Nephron progenitor cell (in vitro differentiated cells): ENCODE results near the gene MTMR10.

Experiments
- DNase-seq: peaks from one replicate; pipeline ENCODE4 v3.0.0; 2021
- H3K27ac Mint-ChIP-seq: 2 replicates; pipeline ENCODE4 v1.8.0; 2021; ENCODE audit warnings: mild to moderate bottlenecking, moderate library complexity, mixed read lengths
- H3K27me3 Mint-ChIP-seq: 2 replicates; pipeline ENCODE4 v1.8.0; 2021; ENCODE audit warnings: mild to moderate bottlenecking, low read depth, mixed read lengths; ENCODE audit not compliant: poor library complexity
- H3K36me3 Mint-ChIP-seq: 2 replicates; pipeline ENCODE4 v1.8.0; 2021; ENCODE audit warnings: low read depth, mixed read lengths
- H3K4me1 Mint-ChIP-seq: 2 replicates; pipeline ENCODE4 v1.8.0; 2021; ENCODE audit warnings: mixed read lengths
- H3K4me3 Mint-ChIP-seq: 2 replicates; pipeline ENCODE4 v1.8.0; 2021; ENCODE audit warnings: mild to moderate bottlenecking, moderate library complexity, mixed read lengths
- H3K9me3 Mint-ChIP-seq: 2 replicates; pipeline ENCODE4 v1.8.0; 2021; ENCODE audit warnings: mild to moderate bottlenecking, moderate library complexity, mixed read lengths
- CTCF ChIP-seq: fragments of 200-600 bp; sonication (generic); IDR thresholded peaks from 2 replicates; pipeline ENCODE4 v1.5.0; 2021; ENCODE audit warnings: antibody characterized with exemption

Gene MTMR10

GRCh38 chr15:30953183-30953582 is 38.2 kb downstream of the MTMR10 start:
- Mint-ChIP-seq H3K36me3 (peaks cover 92% of the 10 kb centered on the region), H3K4me3 (no peak overlapping the region), H3K9me3 (peaks cover 18% of the 10 kb centered on the region), H3K27ac (no peak overlapping the region), H3K4me1 (no peaks in the 10 kb centered on the region), H3K27me3 (no peaks in the 10 kb centered on the region)
- no peak for TF ChIP-seq CTCF
- DNase-seq = no peak

GRCh38 chr15:30943654-30944335 is 47.6 kb downstream of the MTMR10 start:
- Mint-ChIP-seq H3K9me3 (peaks cover 3% of the 10 kb centered on the region), H3K36me3 (peaks cover 79% of the 10 kb centered on the region), H3K4me3 (no peak overlapping the region), H3K4me1 (no peaks in the 10 kb centered on the region), H3K27me3 (no peaks in the 10 kb centered on the region), H3K27ac (peak overlapping the region; percentile 48)
- no peak for DNase-seq
- TF ChIP-seq CTCF = no peak

- TF ChIP-seq CTCF = no peak
- Mint-ChIP-seq H3K9me3 (no peaks in the 10 kb centered on the region), H3K4me1 (no peaks in the 10 kb centered on the region), H3K27ac (peak overlapping the region; percentile 82), H3K27me3 (no peaks in the 10 kb centered on the region), H3K4me3 (no peak overlapping the region), H3K36me3 (peaks cover 78% of the 10 kb centered on the region)
- no peak for DNase-seq
Observed at GRCh38 chr15:30941520-30941919, 49.9 kb downstream of the MTMR10 start.

- DNase-seq = no peak
- no peaks in the 10 kb centered on the region for H3K4me1 Mint-ChIP-seq
- no peaks in the 10 kb centered on the region for H3K27me3 Mint-ChIP-seq
- no peak overlapping the region for H3K27ac Mint-ChIP-seq
- H3K4me3 Mint-ChIP-seq = no peak overlapping the region
- no peaks in the 10 kb centered on the region for H3K9me3 Mint-ChIP-seq
- H3K36me3 Mint-ChIP-seq = peaks cover 79% of the 10 kb centered on the region
- TF ChIP-seq CTCF = no peak
Observed at GRCh38 chr15:30940359-30940758, 51.1 kb downstream of the MTMR10 start.

GRCh38 chr15:30939161-30939560 is 52.3 kb downstream of the MTMR10 start:
- H3K27me3 Mint-ChIP-seq = no peaks in the 10 kb centered on the region
- H3K36me3 Mint-ChIP-seq = peaks cover 81% of the 10 kb centered on the region
- TF ChIP-seq CTCF = no peak
- H3K4me1 Mint-ChIP-seq = no peaks in the 10 kb centered on the region
- no peak for DNase-seq
- no peak overlapping the region for H3K27ac Mint-ChIP-seq
- no peaks in the 10 kb centered on the region for H3K9me3 Mint-ChIP-seq
- H3K4me3 Mint-ChIP-seq = no peak overlapping the region

GRCh38 chr15:30933293-30933692 is 58.1 kb downstream of the MTMR10 start:
- no peak for TF ChIP-seq CTCF
- DNase-seq = no peak
- H3K36me3 Mint-ChIP-seq = peaks cover 88% of the 10 kb centered on the region
- no peak overlapping the region for H3K4me3 Mint-ChIP-seq
- peaks cover 1% of the 10 kb centered on the region for H3K27me3 Mint-ChIP-seq
- H3K27ac Mint-ChIP-seq = no peak overlapping the region
- no peaks in the 10 kb centered on the region for H3K9me3 Mint-ChIP-seq
- H3K4me1 Mint-ChIP-seq = no peaks in the 10 kb centered on the region
